ENCODE results near the gene KDSR. TPM values are rescaled to one million over a fixed set of nuclear protein-coding genes. Genes with fewer than 3 reads are reported as not detected.

The KDSR gene
- total RNA-seq, 1 donor from 2014 or later = 77.5 TPM

DNA sequence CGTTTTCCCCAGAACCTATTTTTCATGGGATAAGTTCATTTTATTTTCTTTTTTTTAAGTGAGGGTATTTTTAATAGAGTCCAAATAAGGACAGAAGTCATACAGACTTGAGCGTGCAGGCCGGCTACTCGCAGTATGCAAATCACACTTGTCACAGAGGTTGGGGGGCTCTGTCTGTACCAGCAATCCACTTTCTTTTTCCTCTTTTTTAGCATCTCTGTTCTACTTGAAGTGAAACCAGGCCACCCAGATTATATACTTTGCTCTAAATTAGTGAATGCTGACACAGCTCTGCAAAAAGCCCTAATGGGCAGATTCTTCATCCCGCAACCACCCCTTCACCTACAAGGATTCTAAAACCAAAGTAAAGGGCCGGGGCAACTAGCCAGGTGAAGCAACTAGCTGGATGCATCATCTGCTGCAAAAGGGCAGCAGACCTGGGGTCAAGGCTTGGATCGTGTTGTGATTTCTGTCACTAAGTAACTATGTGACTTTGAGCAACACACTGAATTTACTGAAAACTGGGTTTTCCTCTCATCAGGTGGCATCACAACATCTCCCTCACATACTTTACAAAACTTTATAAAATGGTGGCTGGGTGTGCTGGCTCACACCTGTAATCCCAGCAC, 18.4 kb downstream of the KDSR start:
- intact Hi-C loops (cut with DNase I) = no loop called here
- TF ChIP-seq, protein P1, sequence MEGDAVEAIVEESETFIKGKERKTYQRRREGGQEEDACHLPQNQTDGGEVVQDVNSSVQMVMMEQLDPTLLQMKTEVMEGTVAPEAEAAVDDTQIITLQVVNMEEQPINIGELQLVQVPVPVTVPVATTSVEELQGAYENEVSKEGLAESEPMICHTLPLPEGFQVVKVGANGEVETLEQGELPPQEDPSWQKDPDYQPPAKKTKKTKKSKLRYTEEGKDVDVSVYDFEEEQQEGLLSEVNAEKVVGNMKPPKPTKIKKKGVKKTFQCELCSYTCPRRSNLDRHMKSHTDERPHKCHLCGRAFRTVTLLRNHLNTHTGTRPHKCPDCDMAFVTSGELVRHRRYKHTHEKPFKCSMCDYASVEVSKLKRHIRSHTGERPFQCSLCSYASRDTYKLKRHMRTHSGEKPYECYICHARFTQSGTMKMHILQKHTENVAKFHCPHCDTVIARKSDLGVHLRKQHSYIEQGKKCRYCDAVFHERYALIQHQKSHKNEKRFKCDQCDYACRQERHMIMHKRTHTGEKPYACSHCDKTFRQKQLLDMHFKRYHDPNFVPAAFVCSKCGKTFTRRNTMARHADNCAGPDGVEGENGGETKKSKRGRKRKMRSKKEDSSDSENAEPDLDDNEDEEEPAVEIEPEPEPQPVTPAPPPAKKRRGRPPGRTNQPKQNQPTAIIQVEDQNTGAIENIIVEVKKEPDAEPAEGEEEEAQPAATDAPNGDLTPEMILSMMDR (IDR thresholded peaks at IDR 0.05) = no peak
- Histone ChIP-seq H3K36me3 (peaks cover 80% of the 10 kb centered on the region), H3K27me3 (no peaks in the 10 kb centered on the region), H3K9me3 (no peaks in the 10 kb centered on the region), H3K27ac (no peak overlapping the region), H3K4me3 (no peak overlapping the region), H3K4me1 (no peaks in the 10 kb centered on the region)
- ATAC-seq = no peak
- no peak for DNase-seq

DNA sequence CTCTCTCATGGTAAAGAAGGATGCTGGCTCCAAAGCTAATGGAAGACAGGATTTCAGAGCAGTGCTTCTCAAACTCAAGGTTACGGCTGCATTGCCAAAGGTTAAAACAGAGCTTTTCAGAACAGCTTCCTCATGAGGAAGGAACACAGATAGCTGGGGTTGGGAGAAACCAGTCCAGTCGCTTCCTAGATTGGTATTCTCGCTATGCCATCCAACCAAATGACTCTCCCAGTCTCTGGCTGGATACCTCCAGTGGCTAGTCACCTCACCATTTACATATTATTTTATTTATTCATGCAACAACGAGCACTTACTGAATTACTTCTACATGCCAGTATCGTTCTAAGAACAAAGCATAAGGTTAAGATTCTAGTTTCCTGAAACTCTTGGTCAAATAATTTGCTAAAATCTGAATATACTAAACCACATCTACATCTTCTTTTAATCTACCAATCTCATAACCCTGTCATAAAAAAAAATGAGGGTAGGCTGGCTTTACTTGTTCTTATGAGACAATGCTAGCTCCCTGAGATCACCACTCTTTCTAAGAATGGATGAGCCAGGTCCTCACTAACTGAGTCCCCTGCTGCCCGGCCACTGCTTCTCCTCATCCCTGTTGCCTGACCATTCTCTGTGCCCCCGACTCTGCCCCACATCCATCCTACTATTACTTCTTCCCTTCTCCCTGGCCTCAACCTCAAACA, 20.4 kb downstream of the KDSR start:
- H3K36me3 ChIP-seq = peaks cover 85% of the 10 kb centered on the region
- no peak overlapping the region for H3K4me3 ChIP-seq
- intact Hi-C loops (cut with DNase I) = no loop called here
- TF ChIP-seq, protein P1 (IDR thresholded peaks at IDR 0.05) = no peak
- no peaks in the 10 kb centered on the region for H3K4me1 ChIP-seq
- no peak overlapping the region for H3K27ac ChIP-seq
- H3K9me3 ChIP-seq = no peaks in the 10 kb centered on the region
- DNase-seq = no peak
- no peaks in the 10 kb centered on the region for H3K27me3 ChIP-seq
- ATAC-seq = no peak

DNA sequence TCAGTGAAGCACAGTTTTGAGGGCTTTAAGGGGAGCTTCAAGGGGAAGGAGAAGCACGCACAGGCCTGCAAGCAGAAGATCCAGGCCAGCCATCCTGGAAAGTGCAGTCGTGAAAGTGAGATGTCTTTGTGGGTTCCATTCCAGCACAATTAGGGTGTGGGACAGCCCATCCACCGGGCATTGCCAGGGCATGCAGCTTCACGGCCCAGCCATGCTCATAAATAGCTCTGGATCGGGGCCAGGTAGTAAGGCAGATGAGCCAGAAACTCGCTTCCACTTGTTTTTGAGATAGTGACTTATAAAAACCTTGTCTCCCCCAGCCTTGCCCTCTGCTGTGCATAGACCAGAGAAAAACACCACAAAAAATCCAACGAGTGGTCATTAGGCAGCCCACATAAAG, 21.0 kb downstream of the KDSR start:
- intact Hi-C loops (cut with DNase I) = no loop called here
- Histone ChIP-seq H3K27me3 (no peaks in the 10 kb centered on the region), H3K27ac (no peak overlapping the region), H3K4me3 (no peak overlapping the region), H3K4me1 (no peaks in the 10 kb centered on the region), H3K36me3 (peaks cover 85% of the 10 kb centered on the region), H3K9me3 (no peaks in the 10 kb centered on the region)
- DNase-seq (no peak), ATAC-seq (no peak)
- TF ChIP-seq, protein P1 (IDR thresholded peaks at IDR 0.05) = no peak

DNA sequence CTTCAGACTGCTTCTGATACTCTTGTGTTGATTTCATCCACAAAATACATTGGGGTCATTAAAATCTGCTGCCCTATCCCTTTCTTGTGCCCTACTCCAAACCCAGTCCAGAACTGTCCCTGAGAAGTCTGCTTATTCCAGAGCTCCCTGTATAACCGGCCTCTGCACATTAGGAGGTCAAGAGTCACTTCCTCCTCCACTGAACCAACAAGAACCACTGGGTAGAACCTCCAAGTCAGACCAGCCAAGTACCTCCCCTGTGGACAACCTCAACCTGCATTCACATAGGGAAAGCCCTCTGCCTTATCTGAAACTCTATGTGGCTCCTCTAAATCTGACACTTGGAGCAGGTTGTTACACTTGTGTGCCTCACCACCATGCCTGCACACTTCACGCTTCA, 22.1 kb downstream of the KDSR start:
- TF ChIP-seq, protein P1 (IDR thresholded peaks at IDR 0.05) = no peak
- H3K27ac ChIP-seq = no peak overlapping the region
- peaks cover 85% of the 10 kb centered on the region for H3K36me3 ChIP-seq
- H3K4me3 ChIP-seq = no peak overlapping the region
- H3K9me3 ChIP-seq = no peaks in the 10 kb centered on the region
- ATAC-seq = peak; percentile 25
- DNase-seq = no peak
- intact Hi-C loops (cut with DNase I) = no loop called here
- no peaks in the 10 kb centered on the region for H3K4me1 ChIP-seq
- H3K27me3 ChIP-seq = no peaks in the 10 kb centered on the region

DNA sequence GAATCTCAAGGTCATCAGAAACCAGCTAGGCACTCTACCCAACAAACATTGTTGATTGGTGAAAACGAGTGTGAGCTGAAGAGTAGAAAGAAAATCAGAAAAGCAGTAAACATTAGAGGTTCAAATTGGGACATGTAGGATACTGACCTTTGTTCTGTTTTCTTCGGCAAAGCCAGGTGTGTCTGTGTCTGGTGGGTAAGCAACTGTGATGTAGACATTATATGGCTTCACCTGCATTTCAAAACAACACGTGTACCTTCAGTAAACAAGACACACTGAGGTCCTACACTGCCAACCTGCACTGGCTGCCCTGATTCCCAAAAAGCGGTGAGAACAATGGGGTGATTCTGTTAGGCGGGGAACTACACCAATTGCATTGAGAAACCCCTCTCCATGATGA, 22.7 kb downstream of the KDSR start:
- intact Hi-C loops (cut with DNase I) = no loop called here
- TF ChIP-seq, protein P1 (IDR thresholded peaks at IDR 0.05) = no peak
- ATAC-seq (no peak), DNase-seq (no peak)
- Histone ChIP-seq H3K27me3 (no peaks in the 10 kb centered on the region), H3K4me3 (no peak overlapping the region), H3K36me3 (peaks cover 85% of the 10 kb centered on the region), H3K27ac (no peak overlapping the region), H3K4me1 (no peaks in the 10 kb centered on the region), H3K9me3 (no peaks in the 10 kb centered on the region)

All from upper lobe of right lung (tissue), 1 donor.